Measurements from ENCODE around the gene KRTAP9-6. TPM values are rescaled to one million over a fixed set of nuclear protein-coding genes. Genes with fewer than 3 reads are reported as not detected.

KRTAP9-6 gene
- total and polyA plus RNA-seq, 9 of the 15 experiments (the other 6 are each of a cell fraction or from before 2014, with no cell fraction given), result not detected

GRCh38 chr17:41311111-41311510 lies 45.9 kb downstream of the KRTAP9-6 start:
- peaks cover 17 to 33% of the 10 kb centered on the region in 2 experiments; a peak in 4 of 5 replicates for H3K27me3 ChIP-seq (ENCODE audit: control insufficient read depth in 2 of 2, insufficient read depth in 2 of 2, low read length in 2 of 2)
- POLR2A ChIA-PET, result no interaction called here
- ATAC-seq (no peak), FAIRE-seq (no peak), DNase-seq (ENCODE audit: extremely low read depth in 1 of 4, low spot score in 3 of 4) (no peak)
- in situ Hi-C loops (cut with MboI) (no loop called here), intact Hi-C loops (cut with micrococcal nuclease) (no loop called here)
- no peak overlapping the region for H3K27ac ChIP-seq (ENCODE audit: extremely low read depth, low read depth, low read length)
- no peaks in the 10 kb centered on the region for H3K79me2 ChIP-seq (ENCODE audit: control insufficient read depth, insufficient read depth, low read length)
- H3K4me1 ChIP-seq (replicated peaks in 1 of 2; ENCODE audit: control insufficient read depth in 2 of 2, insufficient read depth in 2 of 2, low read length in 2 of 2), result peaks cover 0 to 3% of the 10 kb centered on the region in 2 experiments; a peak in 2 of 5 replicates
- H3K9me3 ChIP-seq (replicated peaks; ENCODE audit: control insufficient read depth, insufficient read depth, low read depth, low read length), result no peaks in the 10 kb centered on the region
- H3K4me2 ChIP-seq (ENCODE audit: insufficient read depth, low read length), result no peak overlapping the region
- H3K9me1 ChIP-seq (ENCODE audit: control insufficient read depth, insufficient read depth, low read length), result no peaks in the 10 kb centered on the region
- CTCF ChIA-PET (ENCODE audit: low intra/inter-chr PET ratio), result no interaction called here
- H3K36me3 ChIP-seq (ENCODE audit: control insufficient read depth, insufficient read depth, low read length), result no peaks in the 10 kb centered on the region
- WGBS (ENCODE audit: insufficient coverage, low coverage, missing lambda C conversion rate), result 0% methylated on average over 1 of the region's 1 CpG
- no peak for TF ChIP-seq ETS2 (tag; IDR thresholded peaks at IDR 0.05; ENCODE audit: borderline replicate concordance, poor library complexity, severe bottlenecking)
- no peak for TF ChIP-seq FIP1L1 (IDR thresholded peaks at IDR 0.05; ENCODE audit: low read depth, low read length, poor library complexity, severe bottlenecking)
- no peak for TF ChIP-seq DEAF1 (CRISPR knock-in tag; IDR thresholded peaks at IDR 0.05)
- no peak for TF ChIP-seq MYNN (IDR thresholded peaks at IDR 0.05)
- no peak for TF ChIP-seq MYNN (CRISPR knock-in tag; IDR thresholded peaks at IDR 0.05)
- TF ChIP-seq ZNF347 (CRISPR knock-in tag; IDR thresholded peaks at IDR 0.05; ENCODE audit: low read depth), result no peak
- TF ChIP-seq ZBTB9 (CRISPR knock-in tag; IDR thresholded peaks at IDR 0.05), result no peak
- no peak for TF ChIP-seq CBFB (CRISPR knock-in tag; IDR thresholded peaks at IDR 0.05)
- no peak for TF ChIP-seq CTCF (IDR thresholded peaks at IDR 0.05 in 2 of 3, conservative IDR thresholded peaks at IDR 0.05 in 1 of 3; ENCODE audit: insufficient read depth in 2 of 3, low read depth in 1 of 3, low read length in 3 of 3)
- no peak for TF ChIP-seq HOMEZ (CRISPR knock-in tag; IDR thresholded peaks at IDR 0.05)
- TF ChIP-seq ETS1 (conservative IDR thresholded peaks at IDR 0.05; ENCODE audit: control insufficient read depth, low read depth, low read length), result no peak
- no peak for TF ChIP-seq MED1 (CRISPR knock-in tag; IDR thresholded peaks at IDR 0.05; ENCODE audit: borderline replicate concordance)
- no peak for TF ChIP-seq NFRKB (IDR thresholded peaks at IDR 0.05; ENCODE audit: low read depth)
- no peak overlapping the region for H3K4me3 ChIP-seq
- no peak overlapping the region for H3K9ac ChIP-seq (ENCODE audit: insufficient read depth in 1 of 2, low read depth in 2 of 2, low read length in 2 of 2)
- no TSS peak for BruUV-seq (replicated peaks)
- no peaks in the 10 kb centered on the region for H4K20me1 ChIP-seq (replicated peaks; ENCODE audit: control insufficient read depth, insufficient read depth, low read length)
- no peak overlapping the region for H2AFZ ChIP-seq (ENCODE audit: low read depth, low read length)
